Fibroblast of skin of left biceps (primary cell): ENCODE measurements around the gene RIPK4.
"Not testable (repeated sequence)": the region's sequence is repeated elsewhere in the genome, so short reads cannot be mapped to it uniquely, and the experiment has no call there.

Source experiments
- DNase-seq, 2 experiments: peaks; one replicate each; pipeline ENCODE4 v3.0.0-alpha.2; 2013; ENCODE audit warnings: low read depth in 2 of 2

RIPK4 gene

GRCh38 chr21:41714299-41714865, 52.5 kb downstream of the RIPK4 start:
- DNase-seq: not testable (repeated sequence)

DNA sequence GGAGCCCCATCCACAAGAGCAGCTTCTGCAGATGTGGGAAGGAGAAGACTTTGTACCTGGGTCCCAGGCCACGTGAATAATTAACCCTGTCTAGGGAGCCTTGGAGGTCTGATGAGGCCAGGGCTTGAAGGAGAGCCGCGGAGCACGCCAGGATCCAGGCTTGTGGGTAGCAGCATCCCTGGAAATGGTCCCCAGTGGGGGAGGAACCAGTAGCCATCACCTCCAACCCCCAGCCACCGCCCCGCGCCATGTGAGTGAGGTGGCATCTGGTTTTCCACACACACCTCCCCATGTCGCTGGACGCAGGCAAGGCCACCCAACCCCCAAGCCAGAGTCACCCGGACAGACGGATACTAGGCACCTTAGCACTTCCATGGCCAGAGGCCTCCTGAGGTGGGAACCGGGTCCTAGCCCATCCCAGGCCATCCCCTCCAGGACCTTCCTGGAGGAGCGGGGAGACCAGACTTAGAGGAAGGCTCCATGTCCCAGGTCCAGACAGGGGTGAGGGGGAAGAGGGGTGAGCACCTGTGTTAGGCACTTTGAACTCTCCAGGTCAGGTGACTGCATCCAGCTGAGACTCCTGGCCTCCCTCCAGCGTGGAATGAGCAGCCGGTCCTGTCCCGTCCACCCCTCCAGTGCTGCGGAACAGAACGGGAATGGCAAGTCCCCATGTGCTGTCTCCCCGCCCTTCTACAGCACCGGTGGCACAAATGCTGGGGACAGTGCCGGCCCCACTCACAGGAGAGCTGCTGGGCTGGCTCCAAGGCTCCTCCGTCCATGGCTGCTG, 53.2 kb downstream of the RIPK4 start:
- DNase-seq: no peak

DNA sequence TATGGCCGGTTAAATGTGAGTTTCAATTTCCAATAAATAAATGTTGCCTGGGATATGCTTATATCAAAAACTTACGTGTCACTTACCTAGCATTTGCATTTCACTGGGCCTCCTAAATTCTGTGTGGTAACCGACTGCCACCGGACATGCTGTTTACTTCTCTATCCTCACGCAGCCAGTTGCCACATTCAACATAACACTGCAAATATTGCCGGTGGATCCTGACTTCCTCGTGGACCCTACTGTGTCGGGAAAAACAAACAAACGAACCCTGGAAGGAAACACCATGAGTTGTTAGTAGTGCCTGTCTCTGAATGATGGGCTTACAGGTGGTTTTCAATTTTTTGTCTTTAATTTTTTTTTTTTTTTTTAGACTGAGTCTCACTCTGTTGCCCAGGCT, 54.1 kb downstream of the RIPK4 start:
- no peak for DNase-seq

DNA sequence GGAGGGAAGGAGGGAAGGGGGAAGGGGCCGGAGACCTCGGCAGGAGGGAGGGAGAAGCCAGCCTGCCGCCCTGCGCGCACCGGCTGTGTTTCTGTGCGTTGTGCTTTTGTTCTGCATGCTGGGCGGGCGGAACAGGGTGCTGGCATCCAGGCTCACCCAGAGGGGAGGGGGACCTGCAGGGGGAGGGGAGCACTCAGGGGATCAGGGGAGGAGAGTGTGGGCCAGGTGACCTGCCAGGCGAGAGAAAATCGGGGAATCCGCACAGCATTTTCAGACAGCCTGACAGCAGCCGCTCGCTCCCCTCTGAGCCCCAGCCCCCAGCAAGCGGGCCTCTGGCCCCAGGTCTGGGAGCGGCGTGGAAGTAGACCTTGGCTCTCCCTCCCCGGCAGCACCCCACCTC, 54.7 kb downstream of the RIPK4 start:
- DNase-seq: no peak

GRCh38 chr21:41711416-41712007, 55.3 kb downstream of the RIPK4 start:
- no peak for DNase-seq

DNA sequence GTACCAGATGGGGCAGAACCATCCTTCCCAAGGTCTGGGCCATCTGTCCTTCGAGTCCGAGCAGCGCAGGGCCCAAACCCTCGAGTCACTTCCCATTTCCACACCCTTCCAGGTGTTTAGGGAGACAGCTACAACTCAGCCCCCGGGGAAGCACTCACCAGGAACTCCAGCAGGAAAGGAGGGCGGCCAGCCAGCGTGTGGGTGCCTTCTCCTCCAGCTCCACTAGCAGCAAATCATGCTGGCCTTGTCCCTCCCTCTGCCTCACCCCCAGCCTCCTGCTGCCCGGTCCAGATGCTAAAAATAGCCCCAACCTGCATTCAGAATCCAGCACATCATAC, 56.1 kb downstream of the RIPK4 start:
- no peak for DNase-seq

DNA sequence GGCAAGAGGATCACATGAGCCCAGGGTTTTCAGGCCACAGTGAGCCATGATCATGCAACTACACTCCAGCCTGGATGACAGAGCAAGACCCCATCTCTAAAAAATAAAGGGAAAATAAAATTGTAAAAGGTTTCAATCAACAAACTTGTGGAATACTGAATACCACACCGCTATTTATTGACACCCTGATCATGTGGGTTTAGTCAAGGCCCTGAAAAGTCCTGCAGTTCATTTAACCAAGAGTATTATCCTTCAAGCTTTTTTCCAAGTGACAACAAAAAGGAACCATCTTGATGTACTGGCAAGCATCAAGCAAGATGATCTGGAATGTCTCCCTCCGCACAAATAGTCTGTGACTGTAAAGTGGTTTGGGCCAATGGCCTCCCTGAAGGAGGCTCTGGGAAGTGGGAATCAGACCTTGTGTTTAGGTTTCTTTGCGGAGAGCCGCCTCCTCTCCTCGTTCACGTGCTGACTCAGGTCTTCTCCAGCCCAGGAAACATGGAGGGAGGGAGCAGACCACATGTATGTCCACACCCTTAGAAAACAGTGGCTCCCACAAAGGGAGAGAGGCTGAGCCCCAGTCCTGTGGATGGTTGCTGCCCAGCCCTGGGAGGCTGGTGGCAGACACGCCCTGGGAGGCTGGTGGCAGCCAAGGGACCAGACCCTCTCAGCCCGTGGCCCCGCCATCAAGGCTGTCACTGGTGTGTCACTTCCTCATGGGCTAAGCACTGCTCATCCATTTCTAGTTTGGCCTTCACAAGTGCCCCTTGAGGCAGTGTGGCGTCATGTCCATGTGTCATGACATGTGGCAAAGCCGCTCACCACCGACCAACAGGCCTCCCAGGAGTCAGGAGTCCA, 56.7 kb downstream of the RIPK4 start:
- DNase-seq: no peak

GRCh38 chr21:41709166-41709565, 57.7 kb downstream of the RIPK4 start:
- no peak for DNase-seq

DNA sequence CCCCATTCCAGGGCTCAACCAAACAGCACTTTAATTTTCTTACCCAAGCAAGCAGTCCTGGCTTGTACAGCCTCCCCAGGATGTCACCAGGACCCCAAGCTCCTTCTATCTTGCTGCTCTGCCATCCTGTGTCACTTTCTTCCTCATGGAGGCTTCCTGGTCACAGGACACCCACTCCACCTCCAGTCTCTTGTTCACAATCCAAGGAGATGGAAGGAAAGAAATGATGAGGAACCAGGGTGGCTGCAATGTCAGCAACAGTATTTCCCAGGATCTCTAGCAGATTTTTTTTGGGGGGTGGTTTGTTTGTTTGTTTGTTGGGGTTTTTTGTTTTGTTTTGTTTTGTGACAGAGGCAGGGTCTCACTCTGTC, 58.9 kb downstream of the RIPK4 start:
- DNase-seq: no peak

DNA sequence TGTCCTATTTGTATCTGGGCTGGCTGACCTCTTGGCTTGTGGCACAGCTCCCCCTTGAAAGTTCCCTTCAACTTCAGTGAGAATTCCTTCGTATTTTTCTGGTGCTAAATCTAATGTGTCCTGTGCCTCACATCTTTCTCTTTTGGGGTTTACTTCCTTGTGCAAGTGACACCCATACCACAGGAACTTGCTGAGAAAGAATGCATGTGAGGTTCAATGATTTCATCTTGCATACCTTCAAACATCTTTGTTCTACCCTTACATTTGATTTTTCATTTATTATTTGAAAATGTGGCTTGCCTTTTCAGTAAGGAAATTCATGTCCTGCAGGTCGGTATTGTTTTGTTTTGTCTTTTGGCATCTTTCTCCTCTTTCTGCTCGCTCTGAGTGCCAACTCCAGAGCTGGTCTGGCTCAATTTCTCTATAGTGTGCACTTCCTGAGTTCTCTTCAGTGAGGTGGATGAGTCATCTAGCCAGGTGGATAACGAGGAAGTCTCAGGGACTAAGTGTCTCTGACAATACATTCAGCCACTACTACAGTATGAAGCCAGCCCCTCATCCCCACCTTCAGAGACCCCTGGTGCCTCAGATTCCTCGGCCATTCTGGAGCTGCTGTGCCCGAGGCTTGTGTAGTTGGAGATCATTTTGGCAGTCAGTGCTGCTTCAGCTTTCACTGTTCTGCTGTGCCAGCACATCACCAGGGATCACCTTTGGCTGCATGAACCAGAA, 59.5 kb downstream of the RIPK4 start:
- no peak for DNase-seq

DNA sequence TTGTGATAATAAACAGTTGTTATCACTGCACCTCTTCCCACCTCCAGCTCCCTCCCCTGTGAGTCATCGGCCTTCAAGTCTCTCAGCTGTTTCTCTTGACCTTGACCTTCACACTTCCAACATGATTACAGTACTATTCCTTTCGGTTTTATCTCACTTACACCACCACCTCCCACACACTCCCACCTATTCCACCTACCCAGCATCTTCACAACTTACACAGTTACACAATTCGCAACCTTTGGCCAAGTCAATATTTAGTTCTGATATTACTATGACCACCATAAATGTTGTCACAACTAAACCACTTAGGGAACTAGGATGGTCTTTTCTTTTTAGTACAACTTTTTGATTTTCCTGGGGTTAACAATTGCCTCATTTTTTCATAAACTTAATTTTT, 60.2 kb downstream of the RIPK4 start:
- DNase-seq: no peak

DNA sequence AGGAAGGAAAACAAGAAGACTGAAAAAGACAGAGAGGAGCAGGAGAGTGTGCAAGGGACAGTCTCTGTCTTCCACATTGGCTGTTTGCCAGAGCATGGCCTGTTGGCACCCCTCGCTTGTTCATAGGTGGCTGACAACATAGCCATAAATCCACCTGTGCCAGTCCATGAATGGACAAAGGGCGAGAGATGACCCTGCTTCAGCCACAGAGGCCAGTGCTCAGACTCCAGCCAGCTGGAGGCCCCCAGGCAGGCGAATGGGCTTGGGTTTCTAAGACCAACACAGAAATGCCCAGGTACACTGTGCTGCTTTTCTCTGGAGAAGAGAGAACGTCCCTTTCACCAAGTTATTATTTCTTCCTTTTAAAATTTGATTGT, 60.6 kb downstream of the RIPK4 start:
- DNase-seq: no peak

- DNase-seq: no peak
These were observed 61.1 kb downstream of the RIPK4 start for GRCh38 chr21:41705546-41706262.

GRCh38 chr21:41703857-41704501, 62.9 kb downstream of the RIPK4 start:
- DNase-seq: no peak

DNA sequence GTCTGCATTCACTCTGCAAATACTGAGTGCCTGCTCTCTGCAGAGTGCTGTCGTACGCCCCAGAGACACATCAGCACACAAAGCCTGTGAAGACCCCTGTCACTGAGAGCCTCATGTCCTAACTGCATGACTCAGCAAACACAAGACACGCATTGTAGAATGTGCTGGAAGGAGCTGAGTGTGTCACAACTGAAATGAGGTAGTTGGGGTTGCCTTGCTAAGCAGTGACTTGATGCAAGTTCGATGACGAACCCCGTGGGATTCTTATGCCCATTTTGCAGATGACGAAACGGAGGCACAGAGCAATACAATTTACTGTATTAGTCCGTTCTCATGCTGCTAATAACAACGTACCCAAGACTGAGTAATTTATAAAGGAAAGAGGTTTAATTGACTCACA, 65.1 kb downstream of the RIPK4 start:
- no peak for DNase-seq

- DNase-seq: no peak
These were observed 67.5 kb downstream of the RIPK4 start for GRCh38 chr21:41699311-41699710.

- no peak for DNase-seq
These were observed 68.8 kb downstream of the RIPK4 start for GRCh38 chr21:41698071-41698470.

GRCh38 chr21:41695513-41695912, 71.3 kb downstream of the RIPK4 start:
- DNase-seq: no peak

DNA sequence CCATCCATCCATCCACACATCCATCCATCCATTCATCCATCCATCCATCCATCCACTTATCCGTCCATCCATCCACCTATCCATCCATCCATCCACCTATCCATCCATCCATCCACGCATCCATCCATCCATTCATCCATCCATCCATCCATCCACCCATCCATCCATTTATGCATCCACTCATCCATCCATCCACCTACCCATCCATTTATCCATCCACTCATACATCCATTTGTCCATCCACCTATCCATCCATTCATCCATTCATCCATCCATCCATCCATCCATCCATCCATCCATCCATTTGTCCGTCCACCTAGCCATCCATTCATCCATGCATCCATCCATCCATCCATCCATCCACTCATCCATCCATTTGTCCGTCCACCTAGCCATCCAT, 72.8 kb downstream of the RIPK4 start:
- not testable (repeated sequence) for DNase-seq

DNA sequence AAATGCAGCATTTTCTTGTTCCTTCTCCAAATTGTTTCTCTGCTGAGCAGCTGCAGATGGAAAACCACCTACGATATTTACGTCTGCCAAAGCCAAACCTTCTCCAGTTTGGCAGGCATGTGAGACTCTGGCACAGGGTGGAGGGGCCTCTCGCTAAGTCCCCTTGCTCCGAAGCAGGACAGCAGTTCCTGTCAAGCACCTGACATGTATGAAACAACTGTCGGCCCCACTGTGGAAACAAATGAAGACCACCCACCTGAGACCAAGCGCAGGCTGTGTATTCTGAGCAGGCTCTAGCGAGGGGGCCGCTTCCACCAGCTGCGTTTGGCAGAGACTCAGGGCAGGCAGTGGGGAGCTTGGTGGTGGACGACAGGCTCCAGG, 74.7 kb downstream of the RIPK4 start:
- DNase-seq: no peak
